Frontal cortex (tissue), 4 donors: ENCODE results near the gene BCAT1. TPM values are rescaled to one million over a fixed set of nuclear protein-coding genes. Genes with fewer than 3 reads are reported as not detected.
"Not testable (repeated sequence)": the region's sequence is repeated elsewhere in the genome, so short reads cannot be mapped to it uniquely, and the experiment has no call there.

Experiments used
- DNase-seq, 2 donors: peaks; one replicate each; pipeline ENCODE4 v3.0.0; 2012; ENCODE audit warnings: low spot score in 2 of 2
- FAIRE-seq: peaks from 2 replicates; lab custom pipeline; 2012; peaks lifted over from hg19 to GRCh38; lab: Jason Lieb, UNC
- total RNA-seq: library from RNA; depleted of rRNA; stranded (reverse); fragments of >200 nt; gene quantifications from one replicate; pipeline ENCODE4 v1.2.3, GENCODE V29; 2014
- donor health status: control.
- donor health status: control.
- donor health status: control.

The BCAT1 gene
- total RNA-seq, 1 donor from 2014 or later = 48.5 TPM

GRCh38 chr12:24960222-24960855, 11.4 kb upstream of the BCAT1 start:
- no peak for DNase-seq
- no peak for FAIRE-seq

- not testable (repeated sequence) for FAIRE-seq, DNase-seq
Measured at GRCh38 chr12:24956351-24956750, 7.5 kb upstream of the BCAT1 start.

- FAIRE-seq (no peak), DNase-seq (no peak)
Measured at GRCh38 chr12:24955853-24956252, 7.0 kb upstream of the BCAT1 start.

- FAIRE-seq = no peak
- no peak for DNase-seq
Measured at GRCh38 chr12:24955389-24955788, 6.5 kb upstream of the BCAT1 start.

GRCh38 chr12:24954261-24954660, 5.4 kb upstream of the BCAT1 start:
- FAIRE-seq (no peak), DNase-seq (no peak)

GRCh38 chr12:24952389-24952788, 3.5 kb upstream of the BCAT1 start:
- FAIRE-seq (no peak), DNase-seq (no peak)

GRCh38 chr12:24950231-24950834, 1.4 kb upstream of the BCAT1 start:
- FAIRE-seq (no peak), DNase-seq (no peak)

- DNase-seq = no peak
- FAIRE-seq = no peak
Measured at GRCh38 chr12:24948420-24948756, 513 bp downstream of the BCAT1 start.

- no peak for FAIRE-seq
- DNase-seq = no peak
Measured at GRCh38 chr12:24947541-24948419, 1.1 kb downstream of the BCAT1 start.

- FAIRE-seq (no peak), DNase-seq (no peak)
Measured at GRCh38 chr12:24945845-24946244, 3.1 kb downstream of the BCAT1 start.

GRCh38 chr12:24945039-24945438, 3.9 kb downstream of the BCAT1 start:
- DNase-seq = no peak
- no peak for FAIRE-seq

- FAIRE-seq = no peak
- DNase-seq = no peak
Measured at GRCh38 chr12:24944601-24944975, 4.3 kb downstream of the BCAT1 start.

GRCh38 chr12:24943947-24944600, 4.8 kb downstream of the BCAT1 start:
- FAIRE-seq (no peak), DNase-seq (no peak)

GRCh38 chr12:24940157-24940556, 8.7 kb downstream of the BCAT1 start:
- FAIRE-seq = no peak

GRCh38 chr12:24939551-24939950, 9.3 kb downstream of the BCAT1 start:
- DNase-seq, FAIRE-seq: not testable (repeated sequence)

More at GRCh38 chr12:24940157-24940556, 8.7 kb downstream of the BCAT1 start:
- no peak for DNase-seq

- DNase-seq (no peak), FAIRE-seq (no peak)
Measured at GRCh38 chr12:24938341-24938740, 10.6 kb downstream of the BCAT1 start.

GRCh38 chr12:24937553-24938244, 11.2 kb downstream of the BCAT1 start:
- DNase-seq (no peak), FAIRE-seq (no peak)

GRCh38 chr12:24933694-24934407, 15.1 kb downstream of the BCAT1 start:
- FAIRE-seq (no peak), DNase-seq (no peak)

- no peak for FAIRE-seq
- DNase-seq = no peak
Measured at GRCh38 chr12:24931666-24932405, 17.1 kb downstream of the BCAT1 start.
